ENCODE results near the gene DDX25. TPM values are rescaled to one million over a fixed set of nuclear protein-coding genes. Genes with fewer than 3 reads are reported as not detected.
A peak's percentile ranks its signal among the peaks of the same experiment; 100 is the strongest.

Gene DDX25
- total RNA-seq, 2 donors from 2014 or later = 9.5 TPM; not detected in 1

GRCh38 chr11:125923633-125924032 lies 19.3 kb downstream of the DDX25 start:
- Histone ChIP-seq H3K27ac (no peak overlapping the region), H3K4me1 (replicated peaks) (no peaks in the 10 kb centered on the region), H3K27me3 (replicated peaks; ENCODE audit: insufficient read depth) (no peaks in the 10 kb centered on the region), H3K4me3 (no peak overlapping the region), H3K36me3 (no peaks in the 10 kb centered on the region), H3K9me3 (no peaks in the 10 kb centered on the region)
- intact Hi-C loops (cut with DNase I) = loop anchor here (1.0 to 10.0 kb wide), 2 partner anchors 141 to 271 kb away; partner anchors contain the start of gene CDON
- TF ChIP-seq CTCF (IDR thresholded peaks at IDR 0.05) (no peak), POLR2A (IDR thresholded peaks at IDR 0.05) (no peak), POLR2AphosphoS5 (IDR thresholded peaks at IDR 0.05) (no peak)
- WGBS = 86% methylated on average over 8 of the region's 8 CpGs
- DNase-seq (ENCODE audit: low spot score) = no peak

GRCh38 chr11:125924384-125925007 lies 20.2 kb downstream of the DDX25 start:
- intact Hi-C loops (cut with DNase I) = loop anchor here (10.0 kb wide), 1 partner anchor 140 kb away; the partner anchor contains the start of gene CDON
- Histone ChIP-seq H3K36me3 (no peaks in the 10 kb centered on the region), H3K9me3 (no peaks in the 10 kb centered on the region), H3K4me1 (replicated peaks) (no peaks in the 10 kb centered on the region), H3K27me3 (replicated peaks; ENCODE audit: insufficient read depth) (no peaks in the 10 kb centered on the region), H3K4me3 (no peak overlapping the region), H3K27ac (no peak overlapping the region)
- no peak for DNase-seq (ENCODE audit: low spot score)
- no peak for TF ChIP-seq CTCF (IDR thresholded peaks at IDR 0.05)
- no peak for TF ChIP-seq POLR2A (IDR thresholded peaks at IDR 0.05)
- TF ChIP-seq POLR2AphosphoS5 (IDR thresholded peaks at IDR 0.05) = no peak
- 96% methylated on average over 9 of the region's 9 CpGs for WGBS

GRCh38 chr11:125925247-125925740 lies 21.0 kb downstream of the DDX25 start:
- H3K9me3 ChIP-seq = no peaks in the 10 kb centered on the region
- TF ChIP-seq CTCF (IDR thresholded peaks at IDR 0.05) (peak in 1 of 4 experiments; percentile 9), POLR2AphosphoS5 (IDR thresholded peaks at IDR 0.05) (no peak), POLR2A (IDR thresholded peaks at IDR 0.05) (no peak)
- no peak overlapping the region for H3K27ac ChIP-seq
- no peak for DNase-seq (ENCODE audit: low spot score)
- no peak overlapping the region for H3K4me3 ChIP-seq
- no peaks in the 10 kb centered on the region for H3K36me3 ChIP-seq
- no peaks in the 10 kb centered on the region for H3K4me1 ChIP-seq (replicated peaks)
- intact Hi-C loops (cut with DNase I) = loop anchor here (10.0 kb wide), 1 partner anchor 140 kb away; the partner anchor contains the start of gene CDON
- H3K27me3 ChIP-seq (replicated peaks; ENCODE audit: insufficient read depth) = no peaks in the 10 kb centered on the region
- WGBS = 55% methylated on average over 6 of the region's 6 CpGs

- Histone ChIP-seq H3K27ac (no peak overlapping the region), H3K36me3 (no peaks in the 10 kb centered on the region), H3K4me1 (replicated peaks) (no peaks in the 10 kb centered on the region), H3K9me3 (no peaks in the 10 kb centered on the region), H3K4me3 (no peak overlapping the region), H3K27me3 (replicated peaks; ENCODE audit: insufficient read depth) (no peaks in the 10 kb centered on the region)
- DNase-seq (ENCODE audit: low spot score) = no peak
- intact Hi-C loops (cut with DNase I) = loop anchor here (10.0 kb wide), 1 partner anchor 139 kb away; the partner anchor contains the start of gene CDON
- WGBS = 80% methylated on average over 3 of the region's 3 CpGs
- TF ChIP-seq CTCF (IDR thresholded peaks at IDR 0.05) (no peak), POLR2A (IDR thresholded peaks at IDR 0.05) (no peak), POLR2AphosphoS5 (IDR thresholded peaks at IDR 0.05) (no peak)
Measured at GRCh38 chr11:125925804-125926203, 21.5 kb downstream of the DDX25 start.

GRCh38 chr11:125926682-125927081 lies 22.4 kb downstream of the DDX25 start:
- WGBS = 92% methylated on average over 12 of the region's 12 CpGs
- H3K4me1 ChIP-seq (replicated peaks) = no peaks in the 10 kb centered on the region
- H3K4me3 ChIP-seq = no peak overlapping the region
- H3K9me3 ChIP-seq = no peaks in the 10 kb centered on the region
- DNase-seq (ENCODE audit: low spot score) = no peak
- H3K36me3 ChIP-seq = no peaks in the 10 kb centered on the region
- no peak overlapping the region for H3K27ac ChIP-seq
- H3K27me3 ChIP-seq (replicated peaks; ENCODE audit: insufficient read depth) = no peaks in the 10 kb centered on the region
- no peak for TF ChIP-seq POLR2AphosphoS5 (IDR thresholded peaks at IDR 0.05)
- intact Hi-C loops (cut with DNase I) = loop anchor here (10.0 kb wide), 1 partner anchor 138 kb away; the partner anchor contains the start of gene CDON
